IPS-NIHi7 (cell line): ENCODE measurements around the gene KIF24.
"Not testable (repeated sequence)": the region's sequence is repeated elsewhere in the genome, so short reads cannot be mapped to it uniquely, and the experiment has no call there.

ENCODE experiments used
- DNase-seq: peaks from one replicate; pipeline ENCODE4 v3.0.0; 2012; ENCODE audit warnings: mixed read lengths; ENCODE audit errors: extremely low spot score

Gene KIF24

GRCh38 chr9:34363619-34364351 lies 34.7 kb upstream of the KIF24 start:
- peak; percentile 69 for DNase-seq

- DNase-seq, result no peak
These were observed 33.6 kb upstream of the KIF24 start for GRCh38 chr9:34362614-34363214.

GRCh38 chr9:34352957-34353356 lies 23.9 kb upstream of the KIF24 start:
- DNase-seq, result not testable (repeated sequence)

DNA sequence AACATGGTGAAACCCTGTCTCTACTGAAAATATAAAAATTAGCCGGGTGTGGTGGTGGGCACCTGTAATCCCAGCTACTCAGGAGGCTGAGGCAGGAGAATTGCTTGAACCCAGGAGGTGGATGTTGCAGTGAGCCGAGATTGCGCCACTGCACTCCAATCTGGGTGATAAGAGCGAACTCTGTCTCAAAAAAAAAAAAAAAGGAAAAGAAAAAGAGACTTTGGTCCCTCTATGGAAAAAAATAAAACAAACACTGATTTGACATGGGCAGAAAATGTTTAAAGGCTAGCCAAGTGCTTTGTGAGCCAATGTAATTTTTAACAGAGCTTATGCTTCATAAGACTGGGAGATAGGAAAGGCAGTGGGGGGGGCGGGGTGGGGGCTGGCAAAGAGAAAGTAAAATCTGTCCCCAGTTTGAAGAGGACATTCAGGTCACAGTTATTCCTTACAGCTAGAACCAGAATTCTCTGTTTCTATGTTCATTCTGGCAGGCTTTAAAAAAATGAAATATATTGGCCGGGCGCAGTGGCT lies 23.1 kb upstream of the KIF24 start:
- DNase-seq, result not testable (repeated sequence)

GRCh38 chr9:34349324-34349723 lies 20.3 kb upstream of the KIF24 start:
- no peak for DNase-seq

DNA sequence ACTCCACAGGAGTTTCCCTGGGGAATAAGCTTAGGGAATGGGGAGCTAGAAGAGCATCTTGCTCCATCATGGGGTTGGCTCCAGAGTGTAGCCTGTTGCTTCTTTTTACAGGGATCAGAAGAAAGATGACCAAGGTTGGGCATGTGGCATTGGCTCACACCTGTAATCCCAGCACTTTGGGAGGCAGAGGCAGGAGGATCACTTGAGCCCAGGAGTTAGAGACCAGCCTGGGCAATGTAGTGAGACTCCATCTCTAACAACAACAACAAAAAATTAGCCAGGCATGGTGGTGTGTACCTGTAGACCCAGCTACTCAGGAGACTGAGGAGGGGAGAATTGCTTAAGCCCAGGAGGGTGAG lies 18.7 kb upstream of the KIF24 start:
- no peak for DNase-seq

DNA sequence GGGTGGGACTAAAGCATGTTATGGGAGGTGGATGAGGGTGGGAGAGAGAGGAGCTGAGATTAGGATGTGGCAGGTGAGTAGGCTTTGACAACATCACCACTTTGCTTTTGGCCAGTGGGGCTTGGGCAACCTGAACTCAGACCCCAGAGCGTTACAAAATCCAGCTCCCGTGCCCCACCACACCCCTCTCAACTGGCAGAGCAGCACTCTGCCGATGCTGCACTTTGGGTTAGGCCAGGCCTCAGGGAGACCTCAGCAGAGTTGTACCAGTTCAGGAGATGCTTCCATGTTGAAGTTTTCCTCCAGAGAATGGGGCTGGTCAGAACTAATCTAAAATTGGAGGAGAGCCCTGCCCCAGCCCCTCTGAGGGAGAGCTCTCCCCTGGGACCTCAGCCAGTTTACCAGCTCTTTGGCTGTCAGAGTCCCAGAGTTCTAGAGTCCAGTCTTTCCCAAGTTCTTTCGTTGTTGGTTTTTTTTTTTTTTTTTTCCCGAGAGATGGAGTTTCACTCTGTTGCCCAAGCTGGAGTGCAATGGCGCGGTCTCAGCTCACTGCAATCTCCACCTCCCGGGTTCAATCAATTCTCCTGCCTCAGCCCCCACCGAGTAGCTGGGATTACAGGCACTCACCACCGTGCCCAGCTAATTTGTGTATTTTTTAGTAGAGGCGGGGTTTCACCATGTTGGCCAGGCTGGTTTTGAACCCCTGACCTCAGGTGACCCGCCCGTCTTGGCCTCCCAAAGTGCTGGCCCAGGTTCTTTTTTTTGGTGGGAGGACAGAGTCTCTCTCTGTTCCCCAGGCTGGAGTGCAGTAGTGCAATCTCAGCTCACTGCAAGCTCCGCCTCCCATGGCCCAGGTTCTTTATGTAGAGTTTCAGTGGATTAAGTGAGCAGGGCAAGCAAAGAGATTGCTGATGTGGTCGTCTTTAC lies 18.1 kb upstream of the KIF24 start:
- no peak for DNase-seq

GRCh38 chr9:34343605-34344004 lies 14.5 kb upstream of the KIF24 start:
- DNase-seq, result no peak

DNA sequence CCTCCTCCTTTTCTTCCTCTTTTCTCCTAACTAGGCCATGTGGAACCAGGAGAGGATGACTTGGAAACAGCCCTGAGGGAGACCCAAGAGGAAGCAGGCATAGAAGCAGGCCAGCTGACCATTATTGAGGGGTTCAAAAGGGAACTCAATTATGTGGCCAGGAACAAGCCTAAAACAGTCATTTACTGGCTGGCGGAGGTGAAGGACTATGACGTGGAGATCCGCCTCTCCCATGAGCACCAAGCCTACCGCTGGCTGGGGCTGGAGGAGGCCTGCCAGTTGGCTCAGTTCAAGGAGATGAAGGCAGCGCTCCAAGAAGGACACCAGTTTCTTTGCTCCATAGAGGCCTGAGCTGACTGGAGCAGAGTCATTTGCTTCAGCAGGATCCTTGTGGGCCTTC lies 14.0 kb upstream of the KIF24 start:
- no peak for DNase-seq

DNA sequence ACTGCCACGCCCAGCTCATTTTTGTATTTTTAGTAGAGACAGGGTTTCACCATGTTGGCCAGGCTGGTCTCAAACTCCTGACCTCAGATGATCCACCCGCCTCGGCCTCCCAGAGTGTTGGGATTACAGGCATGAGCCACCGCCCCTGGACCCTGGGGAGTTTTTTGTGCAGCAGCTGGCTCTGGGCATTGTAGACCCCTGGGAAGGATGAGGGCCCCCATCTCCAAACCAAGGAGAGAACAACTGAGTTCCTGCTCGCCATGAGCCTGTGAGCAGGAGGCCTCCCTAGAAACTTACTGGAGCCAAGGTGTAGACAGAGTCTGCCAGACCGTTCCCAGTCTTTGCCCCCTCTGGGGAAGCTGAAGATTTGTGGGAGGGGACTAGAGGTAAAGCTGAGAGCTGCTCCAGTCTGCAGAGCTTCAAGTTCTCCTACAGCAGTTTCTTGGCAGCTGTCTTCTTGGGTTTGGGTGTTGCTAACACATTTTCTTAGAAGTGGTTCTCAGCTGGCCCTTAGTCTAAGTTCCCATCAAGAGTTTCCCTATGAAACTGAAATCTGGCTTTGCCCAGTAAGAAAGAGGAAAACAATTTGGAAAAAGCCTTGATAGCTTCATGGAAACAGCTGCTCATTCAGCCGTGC lies 12.7 kb upstream of the KIF24 start:
- DNase-seq, result no peak

DNA sequence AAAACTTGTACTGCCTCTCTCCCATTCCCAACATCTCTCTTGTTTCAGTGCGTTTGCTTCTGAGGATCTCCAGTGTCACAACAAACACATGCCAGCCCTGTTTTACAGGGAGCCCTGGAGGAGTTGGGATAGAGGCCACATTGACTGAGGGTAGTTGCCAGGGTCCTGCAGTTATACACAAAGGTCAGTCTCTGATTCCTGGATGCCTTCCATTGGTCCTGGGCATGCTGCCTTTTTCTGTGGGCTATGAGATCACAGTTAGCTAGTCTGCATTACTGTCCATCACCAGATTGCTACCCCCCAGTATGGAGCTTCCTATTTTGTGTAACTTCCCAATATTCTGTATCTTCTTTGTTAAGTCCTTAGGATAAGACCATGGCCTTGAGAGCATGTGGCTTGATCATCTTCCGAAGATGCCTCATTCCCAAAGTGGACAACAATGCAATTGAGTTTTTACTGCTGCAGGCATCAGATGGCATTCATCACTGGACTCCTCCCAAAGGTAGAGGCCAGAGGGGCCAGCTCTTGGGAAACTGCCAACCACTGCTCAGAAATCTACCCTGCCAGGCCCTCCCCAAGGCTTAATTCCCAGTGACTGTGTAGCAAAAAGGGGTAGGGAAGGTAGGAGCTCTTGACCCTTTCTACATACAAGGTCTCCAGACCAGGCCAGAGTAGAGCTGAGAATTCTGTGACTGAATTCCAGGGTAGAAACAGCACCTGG lies 9.8 kb upstream of the KIF24 start:
- DNase-seq, result no peak

DNA sequence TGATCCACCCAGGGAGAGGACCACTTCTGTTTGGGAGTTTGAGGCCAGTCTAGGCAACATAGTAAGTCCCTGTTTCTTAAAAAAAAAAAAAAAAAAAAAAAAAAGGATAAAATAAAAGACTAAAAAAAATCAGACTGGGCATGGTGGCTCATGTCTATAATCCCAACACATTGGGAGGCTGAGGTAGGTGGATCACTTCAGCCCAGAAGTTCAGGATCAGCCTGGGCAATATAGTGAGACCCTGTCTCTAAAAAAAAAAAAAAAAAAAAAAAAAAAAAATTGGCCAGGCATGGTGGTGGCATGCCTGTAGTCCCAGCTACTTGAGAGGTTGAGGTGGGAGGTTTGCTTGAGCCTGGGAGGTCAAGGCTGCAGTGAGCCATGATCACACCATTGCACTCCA lies 9.0 kb upstream of the KIF24 start:
- DNase-seq, result not testable (repeated sequence)

GRCh38 chr9:34337403-34337802 lies 8.3 kb upstream of the KIF24 start:
- DNase-seq, result no peak

DNA sequence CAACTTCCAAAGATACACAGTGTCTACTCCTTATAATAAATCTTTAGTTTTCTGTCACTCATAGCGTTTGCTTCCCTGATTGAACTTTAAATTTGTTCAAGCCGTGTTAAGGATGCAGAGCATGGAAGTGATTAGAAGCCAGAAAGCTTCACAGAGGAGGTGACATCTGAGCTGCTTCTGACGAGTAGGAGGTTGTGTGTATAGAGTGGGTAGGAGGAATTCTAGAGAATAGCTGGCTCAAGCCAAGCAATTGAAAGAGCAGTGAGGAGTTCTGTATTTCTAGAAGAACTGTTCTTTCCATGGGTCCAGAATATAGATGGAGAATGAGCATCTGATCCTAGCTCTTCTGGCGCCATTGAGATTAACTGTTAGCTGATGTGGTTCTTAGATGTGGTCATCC lies 6.3 kb upstream of the KIF24 start:
- no peak for DNase-seq

- DNase-seq, result no peak
These were observed 5.8 kb upstream of the KIF24 start for GRCh38 chr9:34334916-34335315.

DNA sequence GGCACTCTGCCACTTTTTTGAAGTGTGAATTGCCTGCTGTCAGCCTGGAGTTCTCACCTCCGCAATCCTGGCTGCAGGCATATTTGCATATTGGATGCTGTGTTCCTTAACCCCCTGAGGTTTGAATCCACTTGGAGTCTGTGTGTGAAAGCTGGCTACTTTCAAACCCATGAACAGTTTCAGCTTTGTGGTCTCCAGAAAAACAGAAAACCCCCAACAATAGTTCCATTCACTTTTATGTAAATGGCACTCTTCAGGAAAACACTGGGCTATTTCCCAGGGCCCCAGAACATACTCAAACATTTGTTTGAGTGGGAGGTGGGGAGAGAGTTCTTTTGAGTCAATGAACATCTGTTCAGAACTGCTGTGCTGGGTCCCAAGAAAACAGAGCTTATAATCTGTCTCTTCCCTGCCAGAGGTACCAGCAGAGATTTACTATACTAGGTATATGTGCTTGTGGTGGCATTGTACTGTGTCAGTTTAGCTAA lies 5.3 kb upstream of the KIF24 start:
- DNase-seq, result peak; percentile 45

DNA sequence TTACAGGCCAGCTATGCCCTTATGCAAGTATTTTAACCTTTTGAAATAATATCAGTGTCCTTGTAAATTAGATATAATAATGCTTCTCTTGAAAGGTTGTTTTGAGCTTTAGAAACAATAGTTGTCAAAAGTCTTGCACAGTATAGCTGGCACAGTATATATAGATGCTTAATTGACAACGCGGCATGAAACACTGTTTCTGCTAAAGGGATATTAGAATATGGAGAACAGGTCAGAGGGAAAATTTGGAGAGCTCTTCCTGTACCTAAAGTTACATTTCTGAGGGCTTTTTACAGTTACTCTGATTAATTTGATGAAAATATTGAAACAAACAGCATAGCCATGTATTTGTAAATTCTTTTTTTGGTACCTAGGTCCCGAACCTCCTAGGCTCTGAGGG lies 4.8 kb upstream of the KIF24 start:
- DNase-seq, result no peak

GRCh38 chr9:34332076-34332964 lies 3.3 kb upstream of the KIF24 start:
- peak; percentile 33 for DNase-seq

DNA sequence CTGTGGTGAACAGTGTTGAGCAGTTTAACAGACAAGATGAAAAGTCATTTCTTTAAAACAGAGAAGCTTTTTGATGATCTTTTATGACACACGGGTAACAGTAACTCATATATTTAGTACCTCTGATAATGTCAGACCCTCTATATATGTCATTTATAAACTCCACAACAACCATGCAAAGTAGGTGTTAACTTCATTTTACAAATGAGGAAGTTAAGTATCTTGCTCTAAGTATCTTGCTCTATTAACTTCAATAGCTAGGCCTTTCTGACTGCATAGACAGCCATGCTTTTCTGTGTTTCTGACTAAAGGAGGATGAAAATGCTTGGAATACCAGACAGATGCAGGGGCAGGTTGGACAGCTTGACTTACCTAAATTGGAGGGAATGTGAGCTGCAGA lies 2.1 kb upstream of the KIF24 start:
- DNase-seq, result no peak

GRCh38 chr9:34328500-34328986 lies 525 bp downstream of the KIF24 start:
- DNase-seq, result no peak
